ENCODE results near the gene HTR1D. TPM values are rescaled to one million over a fixed set of nuclear protein-coding genes. Genes with fewer than 3 reads are reported as not detected.
"Not testable (repeated sequence)": the region's sequence is repeated elsewhere in the genome, so short reads cannot be mapped to it uniquely, and the experiment has no call there.

HTR1D gene
- total RNA-seq, result not detected

GRCh38 chr1:23217421-23218115 is at the start of gene HTR1D:
Gene HTR1D (minus strand): TSS chr1:23217502. CDS start chr1:23194219, 23,283 bp downstream.
- Histone ChIP-seq H3K9me3 (ENCODE audit: low read depth, low read length) (no peaks in the 10 kb centered on the region), H3K4me3 (ENCODE audit: low read length) (no peak within 1 kb of the TSS), H3K27me3 (ENCODE audit: insufficient read depth, low read length) (peaks cover 35% of the 10 kb centered on the region), H3K4me1 (ENCODE audit: insufficient read depth, low read length) (peaks cover 4% of the 10 kb centered on the region)

- no peaks in the 10 kb centered on the region for H3K4me1 ChIP-seq (ENCODE audit: insufficient read depth, low read length)
- no peaks in the 10 kb centered on the region for H3K9me3 ChIP-seq (ENCODE audit: low read depth, low read length)
- H3K27me3 ChIP-seq (ENCODE audit: insufficient read depth, low read length), result no peaks in the 10 kb centered on the region
- H3K4me3 ChIP-seq (ENCODE audit: low read length), result no peak overlapping the region
Observed at GRCh38 chr1:23263380-23263887, 46.1 kb upstream of the HTR1D start.

- H3K4me3 ChIP-seq (ENCODE audit: low read length); H3K4me1 ChIP-seq (ENCODE audit: insufficient read depth, low read length); H3K27me3 ChIP-seq (ENCODE audit: insufficient read depth, low read length); H3K9me3 ChIP-seq (ENCODE audit: low read depth, low read length): not testable (repeated sequence)
Observed at GRCh38 chr1:23258082-23258481, 40.8 kb upstream of the HTR1D start.

- not testable (repeated sequence) for H3K4me1 ChIP-seq (ENCODE audit: insufficient read depth, low read length); H3K4me3 ChIP-seq (ENCODE audit: low read length); H3K27me3 ChIP-seq (ENCODE audit: insufficient read depth, low read length); H3K9me3 ChIP-seq (ENCODE audit: low read depth, low read length)
Observed at GRCh38 chr1:23257371-23257770, 40.1 kb upstream of the HTR1D start.

GRCh38 chr1:23254584-23254983 is 37.3 kb upstream of the HTR1D start:
- Histone ChIP-seq H3K4me3 (ENCODE audit: low read length) (no peak overlapping the region), H3K9me3 (ENCODE audit: low read depth, low read length) (no peaks in the 10 kb centered on the region), H3K27me3 (ENCODE audit: insufficient read depth, low read length) (no peaks in the 10 kb centered on the region), H3K4me1 (ENCODE audit: insufficient read depth, low read length) (no peaks in the 10 kb centered on the region)

GRCh38 chr1:23251812-23252211 is 34.5 kb upstream of the HTR1D start:
- no peaks in the 10 kb centered on the region for H3K9me3 ChIP-seq (ENCODE audit: low read depth, low read length)
- H3K4me3 ChIP-seq (ENCODE audit: low read length), result no peak overlapping the region
- no peaks in the 10 kb centered on the region for H3K4me1 ChIP-seq (ENCODE audit: insufficient read depth, low read length)
- H3K27me3 ChIP-seq (ENCODE audit: insufficient read depth, low read length), result no peaks in the 10 kb centered on the region

- no peaks in the 10 kb centered on the region for H3K9me3 ChIP-seq (ENCODE audit: low read depth, low read length)
Observed at GRCh38 chr1:23249787-23250454, 32.6 kb upstream of the HTR1D start.

GRCh38 chr1:23247276-23247675 is 30.0 kb upstream of the HTR1D start:
- Histone ChIP-seq H3K27me3 (ENCODE audit: insufficient read depth, low read length) (no peaks in the 10 kb centered on the region), H3K9me3 (ENCODE audit: low read depth, low read length) (no peaks in the 10 kb centered on the region), H3K4me3 (ENCODE audit: low read length) (no peak overlapping the region), H3K4me1 (ENCODE audit: insufficient read depth, low read length) (no peaks in the 10 kb centered on the region)

More at GRCh38 chr1:23249787-23250454, 32.6 kb upstream of the HTR1D start:
- Histone ChIP-seq H3K4me1 (ENCODE audit: insufficient read depth, low read length) (no peaks in the 10 kb centered on the region), H3K27me3 (ENCODE audit: insufficient read depth, low read length) (no peaks in the 10 kb centered on the region), H3K4me3 (ENCODE audit: low read length) (no peak overlapping the region)

GRCh38 chr1:23246274-23246673 is 29.0 kb upstream of the HTR1D start:
- Histone ChIP-seq H3K9me3 (ENCODE audit: low read depth, low read length) (no peaks in the 10 kb centered on the region), H3K27me3 (ENCODE audit: insufficient read depth, low read length) (no peaks in the 10 kb centered on the region), H3K4me1 (ENCODE audit: insufficient read depth, low read length) (no peaks in the 10 kb centered on the region), H3K4me3 (ENCODE audit: low read length) (no peak overlapping the region)

GRCh38 chr1:23244256-23244761 is 27.0 kb upstream of the HTR1D start:
- H3K9me3 ChIP-seq (ENCODE audit: low read depth, low read length), result no peaks in the 10 kb centered on the region
- H3K4me3 ChIP-seq (ENCODE audit: low read length), result no peak overlapping the region
- H3K4me1 ChIP-seq (ENCODE audit: insufficient read depth, low read length), result no peaks in the 10 kb centered on the region
- H3K27me3 ChIP-seq (ENCODE audit: insufficient read depth, low read length), result no peaks in the 10 kb centered on the region

GRCh38 chr1:23242414-23242813 is 25.1 kb upstream of the HTR1D start:
- Histone ChIP-seq H3K4me3 (ENCODE audit: low read length) (no peak overlapping the region), H3K27me3 (ENCODE audit: insufficient read depth, low read length) (no peaks in the 10 kb centered on the region), H3K4me1 (ENCODE audit: insufficient read depth, low read length) (no peaks in the 10 kb centered on the region), H3K9me3 (ENCODE audit: low read depth, low read length) (no peaks in the 10 kb centered on the region)

- no peaks in the 10 kb centered on the region for H3K4me1 ChIP-seq (ENCODE audit: insufficient read depth, low read length)
- no peak overlapping the region for H3K4me3 ChIP-seq (ENCODE audit: low read length)
- H3K27me3 ChIP-seq (ENCODE audit: insufficient read depth, low read length), result no peaks in the 10 kb centered on the region
- H3K9me3 ChIP-seq (ENCODE audit: low read depth, low read length), result no peaks in the 10 kb centered on the region
Observed at GRCh38 chr1:23239638-23240295, 22.5 kb upstream of the HTR1D start.

GRCh38 chr1:23238565-23238964 is 21.3 kb upstream of the HTR1D start:
- Histone ChIP-seq H3K9me3 (ENCODE audit: low read depth, low read length) (no peaks in the 10 kb centered on the region), H3K4me1 (ENCODE audit: insufficient read depth, low read length) (no peaks in the 10 kb centered on the region), H3K27me3 (ENCODE audit: insufficient read depth, low read length) (no peaks in the 10 kb centered on the region), H3K4me3 (ENCODE audit: low read length) (no peak overlapping the region)

- Histone ChIP-seq H3K4me3 (ENCODE audit: low read length) (no peak overlapping the region), H3K4me1 (ENCODE audit: insufficient read depth, low read length) (no peaks in the 10 kb centered on the region), H3K9me3 (ENCODE audit: low read depth, low read length) (no peaks in the 10 kb centered on the region), H3K27me3 (ENCODE audit: insufficient read depth, low read length) (no peaks in the 10 kb centered on the region)
Observed at GRCh38 chr1:23237508-23237907, 20.2 kb upstream of the HTR1D start.

- Histone ChIP-seq H3K4me1 (ENCODE audit: insufficient read depth, low read length) (no peaks in the 10 kb centered on the region), H3K9me3 (ENCODE audit: low read depth, low read length) (no peaks in the 10 kb centered on the region), H3K27me3 (ENCODE audit: insufficient read depth, low read length) (no peaks in the 10 kb centered on the region), H3K4me3 (ENCODE audit: low read length) (no peak overlapping the region)
Observed at GRCh38 chr1:23227806-23228205, 10.5 kb upstream of the HTR1D start.
